ENCODE data around the gene STXBP4.

STXBP4 gene

GRCh38 chr17:55114283-55114682, 145.7 kb downstream of the STXBP4 start:
- H3K4me3 ChIP-seq (ENCODE audit: low read length), result no peak overlapping the region
- no peak overlapping the region for H3K9ac ChIP-seq (ENCODE audit: low read length)

GRCh38 chr17:55116440-55116914, 147.9 kb downstream of the STXBP4 start:
- H3K9me3 ChIP-seq (replicated peaks; ENCODE audit: insufficient read depth, low read length), result no peaks in the 10 kb centered on the region
- no peak overlapping the region for H3K9ac ChIP-seq (ENCODE audit: low read length)
- no peaks in the 10 kb centered on the region for H3K4me1 ChIP-seq (ENCODE audit: low read length)
- H3K4me3 ChIP-seq (ENCODE audit: low read length), result no peak overlapping the region
- no peaks in the 10 kb centered on the region for H3K9me2 ChIP-seq (replicated peaks; ENCODE audit: insufficient read depth, low read length)
- H2AFZ ChIP-seq (ENCODE audit: low read length), result no peak overlapping the region
- H3K36me3 ChIP-seq (replicated peaks; ENCODE audit: insufficient read depth, low read length), result no peaks in the 10 kb centered on the region
- no peaks in the 10 kb centered on the region for H3K27me3 ChIP-seq (replicated peaks; ENCODE audit: insufficient read depth, low read length)
- no peak for DNase-seq
- no peak overlapping the region for H3K27ac ChIP-seq (ENCODE audit: low read length)
- H3K4me2 ChIP-seq (ENCODE audit: low read depth, low read length), result no peak overlapping the region
- H4K20me1 ChIP-seq (ENCODE audit: insufficient read depth, low read length), result no peaks in the 10 kb centered on the region
- no peaks in the 10 kb centered on the region for H3K79me2 ChIP-seq (ENCODE audit: low read length)
- TF ChIP-seq, protein P1, sequence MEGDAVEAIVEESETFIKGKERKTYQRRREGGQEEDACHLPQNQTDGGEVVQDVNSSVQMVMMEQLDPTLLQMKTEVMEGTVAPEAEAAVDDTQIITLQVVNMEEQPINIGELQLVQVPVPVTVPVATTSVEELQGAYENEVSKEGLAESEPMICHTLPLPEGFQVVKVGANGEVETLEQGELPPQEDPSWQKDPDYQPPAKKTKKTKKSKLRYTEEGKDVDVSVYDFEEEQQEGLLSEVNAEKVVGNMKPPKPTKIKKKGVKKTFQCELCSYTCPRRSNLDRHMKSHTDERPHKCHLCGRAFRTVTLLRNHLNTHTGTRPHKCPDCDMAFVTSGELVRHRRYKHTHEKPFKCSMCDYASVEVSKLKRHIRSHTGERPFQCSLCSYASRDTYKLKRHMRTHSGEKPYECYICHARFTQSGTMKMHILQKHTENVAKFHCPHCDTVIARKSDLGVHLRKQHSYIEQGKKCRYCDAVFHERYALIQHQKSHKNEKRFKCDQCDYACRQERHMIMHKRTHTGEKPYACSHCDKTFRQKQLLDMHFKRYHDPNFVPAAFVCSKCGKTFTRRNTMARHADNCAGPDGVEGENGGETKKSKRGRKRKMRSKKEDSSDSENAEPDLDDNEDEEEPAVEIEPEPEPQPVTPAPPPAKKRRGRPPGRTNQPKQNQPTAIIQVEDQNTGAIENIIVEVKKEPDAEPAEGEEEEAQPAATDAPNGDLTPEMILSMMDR (IDR thresholded peaks at IDR 0.05; ENCODE audit: low read length), result no peak
- TF ChIP-seq EZH2 (optimal IDR thresholded peaks at IDR 0.05; ENCODE audit: low read depth, low read length), result no peak
- no peak for TF ChIP-seq EZH2phosphoT487 (IDR thresholded peaks at IDR 0.05; ENCODE audit: low read length)
- no peaks in the 10 kb centered on the region for H3F3A ChIP-seq (ENCODE audit: insufficient read depth, low read length)

More at GRCh38 chr17:55114283-55114682, 145.7 kb downstream of the STXBP4 start:
- Histone ChIP-seq H2AFZ (ENCODE audit: low read length) (no peak overlapping the region), H4K20me1 (ENCODE audit: insufficient read depth, low read length) (no peaks in the 10 kb centered on the region), H3F3A (ENCODE audit: insufficient read depth, low read length) (no peaks in the 10 kb centered on the region), H3K9me3 (replicated peaks; ENCODE audit: insufficient read depth, low read length) (no peaks in the 10 kb centered on the region), H3K4me2 (ENCODE audit: low read depth, low read length) (no peak overlapping the region), H3K36me3 (replicated peaks; ENCODE audit: insufficient read depth, low read length) (no peaks in the 10 kb centered on the region), H3K79me2 (ENCODE audit: low read length) (no peaks in the 10 kb centered on the region), H3K27ac (ENCODE audit: low read length) (no peak overlapping the region), H3K27me3 (replicated peaks; ENCODE audit: insufficient read depth, low read length) (no peaks in the 10 kb centered on the region), H3K9me2 (replicated peaks; ENCODE audit: insufficient read depth, low read length) (no peaks in the 10 kb centered on the region), H3K4me1 (ENCODE audit: low read length) (no peaks in the 10 kb centered on the region)
- TF ChIP-seq EZH2phosphoT487 (IDR thresholded peaks at IDR 0.05; ENCODE audit: low read length), result no peak
- TF ChIP-seq EZH2 (optimal IDR thresholded peaks at IDR 0.05; ENCODE audit: low read depth, low read length), result no peak
- TF ChIP-seq, protein P1 (IDR thresholded peaks at IDR 0.05; ENCODE audit: low read length), result no peak
- DNase-seq, result no peak

DNA sequence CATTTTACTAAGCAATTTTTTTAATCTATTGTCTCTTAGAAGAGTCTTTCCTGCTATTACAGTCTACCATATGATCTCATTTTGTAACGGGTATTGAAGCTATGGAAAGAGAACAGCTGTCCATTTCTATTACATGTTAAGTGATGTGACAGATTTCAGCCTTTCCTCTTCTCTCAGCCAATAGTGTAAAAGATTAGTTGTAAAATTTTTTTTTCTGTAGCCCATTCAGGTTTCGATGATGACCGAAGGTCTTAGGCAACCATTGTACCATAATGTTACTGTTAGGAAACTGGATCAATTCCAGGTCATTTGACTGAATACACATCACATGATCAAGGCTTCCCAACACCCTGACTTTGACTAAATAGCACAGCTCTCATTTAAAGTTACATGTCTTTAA, 148.6 kb downstream of the STXBP4 start:
- Histone ChIP-seq H3K4me1 (ENCODE audit: low read length) (no peaks in the 10 kb centered on the region), H3K4me2 (ENCODE audit: low read depth, low read length) (no peak overlapping the region), H2AFZ (ENCODE audit: low read length) (no peak overlapping the region), H3K36me3 (replicated peaks; ENCODE audit: insufficient read depth, low read length) (no peaks in the 10 kb centered on the region), H3F3A (ENCODE audit: insufficient read depth, low read length) (no peaks in the 10 kb centered on the region), H3K27ac (ENCODE audit: low read length) (no peak overlapping the region), H3K27me3 (replicated peaks; ENCODE audit: insufficient read depth, low read length) (no peaks in the 10 kb centered on the region), H3K79me2 (ENCODE audit: low read length) (no peaks in the 10 kb centered on the region), H3K9me2 (replicated peaks; ENCODE audit: insufficient read depth, low read length) (no peaks in the 10 kb centered on the region), H3K9ac (ENCODE audit: low read length) (no peak overlapping the region), H3K9me3 (replicated peaks; ENCODE audit: insufficient read depth, low read length) (no peaks in the 10 kb centered on the region), H3K4me3 (ENCODE audit: low read length) (no peak overlapping the region), H4K20me1 (ENCODE audit: insufficient read depth, low read length) (no peaks in the 10 kb centered on the region)
- no peak for DNase-seq
- TF ChIP-seq EZH2phosphoT487 (IDR thresholded peaks at IDR 0.05; ENCODE audit: low read length) (no peak), EZH2 (optimal IDR thresholded peaks at IDR 0.05; ENCODE audit: low read depth, low read length) (no peak)
- TF ChIP-seq, protein P1 (IDR thresholded peaks at IDR 0.05; ENCODE audit: low read length), result no peak

Measured in MM.1S (cell line).